ENCODE measurements around the gene PTPRZ1. TPM values are rescaled to one million over a fixed set of nuclear protein-coding genes. Genes with fewer than 3 reads are reported as not detected.

PTPRZ1 gene
- total and polyA plus RNA-seq, 2 donors = 0.47 to 1.0 TPM

DNA sequence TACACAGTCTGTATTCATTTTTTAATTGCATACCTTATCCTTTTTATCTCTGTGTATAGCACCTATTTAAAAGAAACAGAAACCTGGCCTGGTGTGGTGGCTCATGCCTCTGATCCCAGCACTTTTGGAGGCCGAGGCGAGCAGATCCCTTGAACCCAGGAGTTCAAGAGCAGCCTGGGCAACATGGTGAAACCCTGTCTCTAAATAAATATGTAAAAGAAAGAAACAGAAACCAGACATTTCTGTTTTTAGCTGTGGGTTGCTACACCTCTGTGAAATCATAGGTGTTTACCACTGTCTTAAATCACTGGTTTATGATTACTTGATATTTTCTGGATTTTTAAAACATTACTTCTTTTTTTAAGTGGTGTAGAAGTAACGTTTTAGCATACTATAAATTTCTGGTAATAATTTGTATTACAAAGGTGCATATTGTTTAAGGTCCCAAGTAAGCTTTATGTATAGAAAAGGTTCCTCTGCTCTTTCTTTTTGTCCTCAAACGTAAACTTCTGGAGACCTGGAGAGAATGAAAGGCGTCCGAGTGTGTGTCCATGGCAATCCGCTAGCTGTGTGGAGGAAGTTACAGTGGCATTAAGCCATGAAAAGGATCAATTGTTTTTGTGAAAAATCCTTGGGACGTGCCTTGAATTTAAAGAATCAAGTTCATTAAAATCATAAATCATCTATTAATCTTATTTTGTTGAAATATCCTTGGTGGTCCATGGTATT is 41.1 kb downstream of the PTPRZ1 start:
- Histone ChIP-seq H3K4me3 (ENCODE audit: low read length in 2 of 2) (no peak overlapping the region), H3K27me3 (ENCODE audit: control insufficient read depth in 2 of 2, insufficient read depth in 1 of 2, low read length in 1 of 2) (no peaks in the 10 kb centered on the region), H3K36me3 (ENCODE audit: control insufficient read depth in 2 of 2, insufficient read depth in 2 of 2, low read length in 1 of 2) (no peaks in the 10 kb centered on the region), H3K4me1 (ENCODE audit: control insufficient read depth in 2 of 2, insufficient read depth in 2 of 2, low read length in 2 of 2) (no peaks in the 10 kb centered on the region), H3K9me3 (ENCODE audit: control insufficient read depth in 2 of 2, insufficient read depth in 1 of 2, low read length in 1 of 2) (no peaks in the 10 kb centered on the region), H3K27ac (ENCODE audit: low read depth in 1 of 2, low read length in 1 of 2) (no peak overlapping the region)
- 91% methylated on average over 8 of the region's 8 CpGs for WGBS
- DNase-seq (ENCODE audit: low read depth in 6 of 9, low spot score in 9 of 9) = no peak

DNA sequence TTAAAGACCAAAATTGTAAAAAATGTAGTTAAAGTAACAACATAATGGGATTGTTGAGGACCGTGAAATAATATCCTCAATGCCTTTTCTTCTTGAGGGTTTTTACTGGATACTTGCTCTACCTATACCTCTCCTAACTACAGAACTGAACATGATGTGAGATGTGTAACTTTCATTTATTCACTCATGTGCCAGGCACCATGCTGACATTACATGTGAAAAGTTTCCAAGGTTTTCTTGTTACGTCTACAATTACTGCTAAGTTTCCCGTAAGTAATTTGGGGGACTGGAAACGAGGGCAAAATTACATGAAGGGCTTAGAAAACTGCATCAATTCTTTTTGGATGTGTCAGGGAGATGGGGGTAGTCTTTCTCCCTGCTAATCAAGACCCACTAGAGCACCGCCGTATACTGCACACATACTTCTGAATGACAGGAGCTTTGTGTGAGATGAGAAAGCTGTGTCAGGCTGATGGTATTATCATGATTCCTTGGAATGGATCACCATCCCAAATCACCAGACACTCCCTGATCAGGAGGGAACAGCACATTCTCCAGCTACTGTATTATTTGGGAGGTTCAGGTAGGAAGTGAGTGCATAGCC is 41.8 kb downstream of the PTPRZ1 start:
- H3K27ac ChIP-seq (ENCODE audit: low read depth in 1 of 2, low read length in 1 of 2) = no peak overlapping the region
- DNase-seq (ENCODE audit: low read depth in 6 of 9, low spot score in 9 of 9) = no peak
- no peaks in the 10 kb centered on the region for H3K27me3 ChIP-seq (ENCODE audit: control insufficient read depth in 2 of 2, insufficient read depth in 1 of 2, low read length in 1 of 2)
- H3K36me3 ChIP-seq (ENCODE audit: control insufficient read depth in 2 of 2, insufficient read depth in 2 of 2, low read length in 1 of 2) = no peaks in the 10 kb centered on the region
- no peak overlapping the region for H3K4me3 ChIP-seq (ENCODE audit: low read length in 2 of 2)
- 91% methylated on average over 6 of the region's 6 CpGs for WGBS
- no peaks in the 10 kb centered on the region for H3K4me1 ChIP-seq (ENCODE audit: control insufficient read depth in 2 of 2, insufficient read depth in 2 of 2, low read length in 2 of 2)
- H3K9me3 ChIP-seq (ENCODE audit: control insufficient read depth in 2 of 2, insufficient read depth in 1 of 2, low read length in 1 of 2) = no peaks in the 10 kb centered on the region

DNA sequence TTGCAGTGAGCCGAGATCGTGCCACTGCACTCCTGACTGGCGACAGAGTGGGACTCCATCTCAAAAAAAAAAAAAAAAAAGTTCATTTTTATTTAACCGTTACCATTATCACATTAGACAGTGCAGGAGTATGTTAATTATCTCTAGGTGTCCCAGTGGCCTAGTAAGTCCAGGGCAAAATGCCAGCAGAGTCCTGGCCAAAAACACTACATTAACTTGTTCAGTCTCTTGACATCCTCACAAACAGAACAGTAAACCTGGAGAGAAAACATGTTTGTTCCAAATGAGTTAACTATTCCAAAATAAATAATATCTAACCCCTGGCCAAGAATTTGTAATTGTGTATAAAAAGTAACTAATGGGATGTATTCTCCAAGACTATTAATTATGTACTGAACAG is 43.2 kb downstream of the PTPRZ1 start:
- no peaks in the 10 kb centered on the region for H3K9me3 ChIP-seq (ENCODE audit: control insufficient read depth in 2 of 2, insufficient read depth in 1 of 2, low read length in 1 of 2)
- no peak overlapping the region for H3K27ac ChIP-seq (ENCODE audit: low read depth in 1 of 2, low read length in 1 of 2)
- no peaks in the 10 kb centered on the region for H3K27me3 ChIP-seq (ENCODE audit: control insufficient read depth in 2 of 2, insufficient read depth in 1 of 2, low read length in 1 of 2)
- H3K4me3 ChIP-seq (ENCODE audit: low read length in 2 of 2) = no peak overlapping the region
- no peaks in the 10 kb centered on the region for H3K36me3 ChIP-seq (ENCODE audit: control insufficient read depth in 2 of 2, insufficient read depth in 2 of 2, low read length in 1 of 2)
- DNase-seq (ENCODE audit: low read depth in 6 of 9, low spot score in 9 of 9) = no peak
- no peaks in the 10 kb centered on the region for H3K4me1 ChIP-seq (ENCODE audit: control insufficient read depth in 2 of 2, insufficient read depth in 2 of 2, low read length in 2 of 2)
- WGBS = 95% methylated on average over 4 of the region's 4 CpGs

GRCh38 chr7:121919986-121920385 is 47.0 kb downstream of the PTPRZ1 start:
- Histone ChIP-seq H3K27ac (ENCODE audit: low read depth in 1 of 2, low read length in 1 of 2) (no peak overlapping the region), H3K27me3 (ENCODE audit: control insufficient read depth in 2 of 2, insufficient read depth in 1 of 2, low read length in 1 of 2) (no peaks in the 10 kb centered on the region), H3K4me1 (ENCODE audit: control insufficient read depth in 2 of 2, insufficient read depth in 2 of 2, low read length in 2 of 2) (no peaks in the 10 kb centered on the region), H3K4me3 (ENCODE audit: low read length in 2 of 2) (no peak overlapping the region), H3K36me3 (ENCODE audit: control insufficient read depth in 2 of 2, insufficient read depth in 2 of 2, low read length in 1 of 2) (no peaks in the 10 kb centered on the region), H3K9me3 (ENCODE audit: control insufficient read depth in 2 of 2, insufficient read depth in 1 of 2, low read length in 1 of 2) (no peaks in the 10 kb centered on the region)
- DNase-seq (ENCODE audit: low read depth in 6 of 9, low spot score in 9 of 9) = no peak
- WGBS = 85% methylated on average over 3 of the region's 3 CpGs

GRCh38 chr7:121924269-121925186 is 51.6 kb downstream of the PTPRZ1 start:
- Histone ChIP-seq H3K36me3 (ENCODE audit: control insufficient read depth in 2 of 2, insufficient read depth in 2 of 2, low read length in 1 of 2) (no peaks in the 10 kb centered on the region), H3K27me3 (ENCODE audit: control insufficient read depth in 2 of 2, insufficient read depth in 1 of 2, low read length in 1 of 2) (no peaks in the 10 kb centered on the region), H3K9me3 (ENCODE audit: control insufficient read depth in 2 of 2, insufficient read depth in 1 of 2, low read length in 1 of 2) (no peaks in the 10 kb centered on the region), H3K27ac (ENCODE audit: low read depth in 1 of 2, low read length in 1 of 2) (no peak overlapping the region), H3K4me3 (ENCODE audit: low read length in 2 of 2) (no peak overlapping the region), H3K4me1 (ENCODE audit: control insufficient read depth in 2 of 2, insufficient read depth in 2 of 2, low read length in 2 of 2) (no peaks in the 10 kb centered on the region)
- DNase-seq (ENCODE audit: low read depth in 6 of 9, low spot score in 9 of 9) = no peak
- 80% methylated on average over 7 of the region's 7 CpGs for WGBS

DNA sequence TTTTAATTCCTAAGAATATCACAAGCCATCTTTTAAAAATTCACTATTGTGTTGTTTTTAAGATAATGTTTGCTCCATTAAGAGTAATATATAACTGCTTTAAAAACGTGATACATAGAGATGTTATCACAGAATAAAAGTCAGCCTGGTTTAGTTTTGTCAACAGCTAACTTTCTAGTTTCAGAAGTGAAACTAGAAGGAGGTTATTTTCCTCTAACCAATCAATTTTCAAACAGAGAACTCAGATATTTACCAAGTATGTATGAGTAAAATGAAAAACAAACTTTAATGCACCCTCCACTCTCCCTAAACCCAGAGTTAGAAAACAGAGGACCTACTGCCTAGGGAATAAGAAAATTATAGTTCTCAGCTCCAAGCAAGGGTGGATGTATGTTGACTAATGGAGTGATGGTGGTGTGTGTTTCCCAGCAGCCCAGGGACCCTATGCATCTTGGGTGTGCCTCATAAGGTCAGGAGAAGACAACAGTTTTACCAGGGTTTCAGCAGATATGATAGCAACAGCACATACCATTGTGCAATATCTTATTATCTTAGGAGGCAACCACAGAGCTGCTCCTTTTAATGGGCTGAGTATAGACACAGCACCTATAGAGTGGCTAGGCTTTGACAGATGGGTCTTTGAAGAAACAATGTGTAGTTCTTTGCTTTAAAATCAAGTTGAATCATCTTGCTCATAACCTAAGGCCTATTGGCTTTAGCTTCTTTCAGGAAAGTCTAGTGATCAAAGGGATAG is 58.4 kb downstream of the PTPRZ1 start:
- Histone ChIP-seq H3K4me1 (ENCODE audit: control insufficient read depth in 2 of 2, insufficient read depth in 2 of 2, low read length in 2 of 2) (no peaks in the 10 kb centered on the region), H3K27me3 (ENCODE audit: control insufficient read depth in 2 of 2, insufficient read depth in 1 of 2, low read length in 1 of 2) (no peaks in the 10 kb centered on the region), H3K4me3 (ENCODE audit: low read length in 2 of 2) (no peak overlapping the region), H3K36me3 (ENCODE audit: control insufficient read depth in 2 of 2, insufficient read depth in 2 of 2, low read length in 1 of 2) (no peaks in the 10 kb centered on the region), H3K27ac (ENCODE audit: low read depth in 1 of 2, low read length in 1 of 2) (no peak overlapping the region), H3K9me3 (ENCODE audit: control insufficient read depth in 2 of 2, insufficient read depth in 1 of 2, low read length in 1 of 2) (no peaks in the 10 kb centered on the region)
- DNase-seq (ENCODE audit: low read depth in 6 of 9, low spot score in 9 of 9) = no peak
- WGBS = 51% methylated on average over 1 of the region's 1 CpG

DNA sequence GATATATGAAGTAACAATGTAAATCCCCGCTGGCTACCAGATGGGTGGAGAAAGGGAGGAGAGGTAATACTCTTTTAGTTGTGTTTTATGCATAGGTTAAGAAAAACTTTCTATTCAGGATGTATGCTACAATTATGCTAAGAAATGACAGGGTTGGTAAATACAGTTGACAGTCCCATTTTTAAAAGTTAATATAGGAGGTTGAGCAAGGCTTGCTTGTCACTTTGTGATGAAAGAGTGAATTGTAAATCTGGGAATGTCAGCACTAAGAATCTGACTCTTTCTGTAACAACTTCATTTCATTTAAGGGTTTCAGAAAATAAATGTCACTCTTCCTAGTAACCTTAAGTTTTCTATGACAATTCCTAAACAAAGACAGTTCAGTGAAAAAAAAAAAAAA is 59.8 kb downstream of the PTPRZ1 start:
- 94% methylated on average over 1 of the region's 1 CpG for WGBS
- no peaks in the 10 kb centered on the region for H3K9me3 ChIP-seq (ENCODE audit: control insufficient read depth in 2 of 2, insufficient read depth in 1 of 2, low read length in 1 of 2)
- no peaks in the 10 kb centered on the region for H3K4me1 ChIP-seq (ENCODE audit: control insufficient read depth in 2 of 2, insufficient read depth in 2 of 2, low read length in 2 of 2)
- no peaks in the 10 kb centered on the region for H3K27me3 ChIP-seq (ENCODE audit: control insufficient read depth in 2 of 2, insufficient read depth in 1 of 2, low read length in 1 of 2)
- H3K4me3 ChIP-seq (ENCODE audit: low read length in 2 of 2) = no peak overlapping the region
- DNase-seq (ENCODE audit: low read depth in 6 of 9, low spot score in 9 of 9) = no peak
- no peaks in the 10 kb centered on the region for H3K36me3 ChIP-seq (ENCODE audit: control insufficient read depth in 2 of 2, insufficient read depth in 2 of 2, low read length in 1 of 2)
- H3K27ac ChIP-seq (ENCODE audit: low read depth in 1 of 2, low read length in 1 of 2) = no peak overlapping the region

DNA sequence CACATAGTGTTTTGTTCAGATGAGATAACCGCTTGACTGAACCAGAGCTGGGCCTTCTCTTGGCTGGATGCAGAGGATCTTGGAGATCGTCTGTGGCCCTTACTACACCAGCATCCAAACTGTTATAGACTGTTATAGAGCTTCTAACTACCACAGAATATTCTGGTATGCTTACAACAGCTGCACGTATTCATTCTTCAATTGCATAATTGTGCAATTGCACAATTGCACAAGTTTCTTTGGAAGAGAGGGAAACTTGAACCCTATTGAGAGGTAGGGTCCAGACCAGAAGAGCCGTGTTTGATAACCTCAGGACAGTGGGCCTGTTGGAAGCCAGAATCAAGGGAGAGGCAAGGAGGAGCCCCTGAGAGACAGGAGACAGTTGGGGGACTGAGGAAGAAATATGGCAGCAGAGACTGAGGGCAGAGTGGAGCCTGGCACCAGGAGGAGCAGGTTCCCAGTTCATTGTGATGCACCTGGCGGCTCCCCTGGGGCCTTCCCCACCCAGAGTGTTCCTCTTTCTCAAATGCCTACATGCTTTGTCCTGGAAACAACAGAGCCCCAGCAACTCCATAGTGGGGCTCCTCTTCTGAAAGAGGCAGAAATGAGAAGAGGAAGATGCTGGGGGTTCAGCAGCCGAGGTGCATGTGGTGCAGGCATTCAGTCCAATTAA is 64.1 kb downstream of the PTPRZ1 start:
- H3K9me3 ChIP-seq (ENCODE audit: control insufficient read depth in 2 of 2, insufficient read depth in 1 of 2, low read length in 1 of 2) = no peaks in the 10 kb centered on the region
- WGBS = 84% methylated on average over 6 of the region's 6 CpGs

More for the DNA sequence above, 64.1 kb downstream of the PTPRZ1 start:
- Histone ChIP-seq H3K27me3 (ENCODE audit: control insufficient read depth in 2 of 2, insufficient read depth in 1 of 2, low read length in 1 of 2) (no peaks in the 10 kb centered on the region), H3K27ac (ENCODE audit: low read depth in 1 of 2, low read length in 1 of 2) (no peak overlapping the region), H3K4me1 (ENCODE audit: control insufficient read depth in 2 of 2, insufficient read depth in 2 of 2, low read length in 2 of 2) (no peaks in the 10 kb centered on the region), H3K36me3 (ENCODE audit: control insufficient read depth in 2 of 2, insufficient read depth in 2 of 2, low read length in 1 of 2) (no peaks in the 10 kb centered on the region), H3K4me3 (ENCODE audit: low read length in 2 of 2) (no peak overlapping the region)
- no peak for DNase-seq (ENCODE audit: low read depth in 6 of 9, low spot score in 9 of 9)
